ENCODE data around the gene DACH1. TPM values are rescaled to one million over a fixed set of nuclear protein-coding genes. Genes with fewer than 3 reads are reported as not detected.

DACH1 gene
- total and polyA plus RNA-seq, 2 donors from 2014 or later = 5.3 to 10.4 TPM

GRCh38 chr13:71808708-71809107 lies 58.3 kb downstream of the DACH1 start:
- no peaks in the 10 kb centered on the region for H3K9me3 ChIP-seq (ENCODE audit: control insufficient read depth in 2 of 3, insufficient read depth in 1 of 3, low read length in 3 of 3)
- intact Hi-C loops (cut with DNase I) = no loop called here
- H3K27ac ChIP-seq (ENCODE audit: low read depth in 2 of 2, low read length in 2 of 2) = no peak overlapping the region
- H3K9ac ChIP-seq (ENCODE audit: low read length in 3 of 3) = no peak overlapping the region
- peaks cover 0 to 5% (median 0%) of the 10 kb centered on the region in 3 donors for H3K4me1 ChIP-seq (ENCODE audit: control insufficient read depth in 2 of 3, insufficient read depth in 2 of 3, low read depth in 1 of 3, low read length in 3 of 3)
- TF ChIP-seq CTCF (IDR thresholded peaks at IDR 0.05; ENCODE audit: borderline replicate concordance, extremely low read depth, insufficient read depth) = no peak
- no peaks in the 10 kb centered on the region for H3K27me3 ChIP-seq (ENCODE audit: control insufficient read depth, insufficient read depth, low read length)
- H3K36me3 ChIP-seq (ENCODE audit: control insufficient read depth in 2 of 3, insufficient read depth in 3 of 3, low read length in 3 of 3) = no peaks in the 10 kb centered on the region
- DNase-seq = peak in 1 of 5 donors; percentile 42
- no peak overlapping the region for H3K4me3 ChIP-seq (ENCODE audit: low read length in 3 of 3)
- FAIRE-seq = no peak

GRCh38 chr13:71806886-71807285 lies 60.1 kb downstream of the DACH1 start:
- intact Hi-C loops (cut with DNase I) = no loop called here
- no peak overlapping the region for H3K27ac ChIP-seq (ENCODE audit: low read depth in 2 of 2, low read length in 2 of 2)
- H3K9ac ChIP-seq (ENCODE audit: low read length in 3 of 3) = no peak overlapping the region
- DNase-seq (no peak), FAIRE-seq (no peak)
- H3K36me3 ChIP-seq (ENCODE audit: control insufficient read depth in 2 of 3, insufficient read depth in 3 of 3, low read length in 3 of 3) = no peaks in the 10 kb centered on the region
- peaks cover 0 to 5% (median 0%) of the 10 kb centered on the region in 3 donors for H3K4me1 ChIP-seq (ENCODE audit: control insufficient read depth in 2 of 3, insufficient read depth in 2 of 3, low read depth in 1 of 3, low read length in 3 of 3)
- H3K4me3 ChIP-seq (ENCODE audit: low read length in 3 of 3) = no peak overlapping the region
- no peaks in the 10 kb centered on the region for H3K9me3 ChIP-seq (ENCODE audit: control insufficient read depth in 2 of 3, insufficient read depth in 1 of 3, low read length in 3 of 3)
- no peak for TF ChIP-seq CTCF (IDR thresholded peaks at IDR 0.05; ENCODE audit: borderline replicate concordance, extremely low read depth, insufficient read depth)
- no peaks in the 10 kb centered on the region for H3K27me3 ChIP-seq (ENCODE audit: control insufficient read depth, insufficient read depth, low read length)

GRCh38 chr13:71803066-71803465 lies 63.9 kb downstream of the DACH1 start:
- Histone ChIP-seq H3K4me3 (ENCODE audit: low read length in 3 of 3) (no peak overlapping the region), H3K9me3 (ENCODE audit: control insufficient read depth in 2 of 3, insufficient read depth in 1 of 3, low read length in 3 of 3) (no peaks in the 10 kb centered on the region), H3K36me3 (ENCODE audit: control insufficient read depth in 2 of 3, insufficient read depth in 3 of 3, low read length in 3 of 3) (no peaks in the 10 kb centered on the region), H3K27me3 (ENCODE audit: control insufficient read depth, insufficient read depth, low read length) (no peaks in the 10 kb centered on the region), H3K27ac (ENCODE audit: low read depth in 2 of 2, low read length in 2 of 2) (no peak overlapping the region), H3K4me1 (ENCODE audit: control insufficient read depth in 2 of 3, insufficient read depth in 2 of 3, low read depth in 1 of 3, low read length in 3 of 3) (no peaks in the 10 kb centered on the region), H3K9ac (ENCODE audit: low read length in 3 of 3) (no peak overlapping the region)
- DNase-seq (no peak), FAIRE-seq (peak; percentile 47)
- TF ChIP-seq CTCF (IDR thresholded peaks at IDR 0.05; ENCODE audit: borderline replicate concordance, extremely low read depth, insufficient read depth) = no peak
- intact Hi-C loops (cut with DNase I) = no loop called here

- no peak overlapping the region for H3K27ac ChIP-seq (ENCODE audit: low read depth in 2 of 2, low read length in 2 of 2)
- DNase-seq (peak in 1 of 5 donors; percentile 32), FAIRE-seq (no peak)
- intact Hi-C loops (cut with DNase I) = no loop called here
- H3K4me1 ChIP-seq (ENCODE audit: control insufficient read depth in 2 of 3, insufficient read depth in 2 of 3, low read depth in 1 of 3, low read length in 3 of 3) = no peaks in the 10 kb centered on the region
- no peaks in the 10 kb centered on the region for H3K9me3 ChIP-seq (ENCODE audit: control insufficient read depth in 2 of 3, insufficient read depth in 1 of 3, low read length in 3 of 3)
- no peak overlapping the region for H3K9ac ChIP-seq (ENCODE audit: low read length in 3 of 3)
- no peaks in the 10 kb centered on the region for H3K27me3 ChIP-seq (ENCODE audit: control insufficient read depth, insufficient read depth, low read length)
- no peak for TF ChIP-seq CTCF (IDR thresholded peaks at IDR 0.05; ENCODE audit: borderline replicate concordance, extremely low read depth, insufficient read depth)
- H3K36me3 ChIP-seq (ENCODE audit: control insufficient read depth in 2 of 3, insufficient read depth in 3 of 3, low read length in 3 of 3) = no peaks in the 10 kb centered on the region
- no peak overlapping the region for H3K4me3 ChIP-seq (ENCODE audit: low read length in 3 of 3)
Observed at GRCh38 chr13:71801781-71802180, 65.2 kb downstream of the DACH1 start.
